ENCODE results near the gene KRTAP10-3. TPM values are rescaled to one million over a fixed set of nuclear protein-coding genes. Genes with fewer than 3 reads are reported as not detected.

Gene KRTAP10-3
- total and polyA plus RNA-seq, 2 of the 13 experiments (the other 11 are each of a cell fraction or from before 2014, with no cell fraction given) = not detected

DNA sequence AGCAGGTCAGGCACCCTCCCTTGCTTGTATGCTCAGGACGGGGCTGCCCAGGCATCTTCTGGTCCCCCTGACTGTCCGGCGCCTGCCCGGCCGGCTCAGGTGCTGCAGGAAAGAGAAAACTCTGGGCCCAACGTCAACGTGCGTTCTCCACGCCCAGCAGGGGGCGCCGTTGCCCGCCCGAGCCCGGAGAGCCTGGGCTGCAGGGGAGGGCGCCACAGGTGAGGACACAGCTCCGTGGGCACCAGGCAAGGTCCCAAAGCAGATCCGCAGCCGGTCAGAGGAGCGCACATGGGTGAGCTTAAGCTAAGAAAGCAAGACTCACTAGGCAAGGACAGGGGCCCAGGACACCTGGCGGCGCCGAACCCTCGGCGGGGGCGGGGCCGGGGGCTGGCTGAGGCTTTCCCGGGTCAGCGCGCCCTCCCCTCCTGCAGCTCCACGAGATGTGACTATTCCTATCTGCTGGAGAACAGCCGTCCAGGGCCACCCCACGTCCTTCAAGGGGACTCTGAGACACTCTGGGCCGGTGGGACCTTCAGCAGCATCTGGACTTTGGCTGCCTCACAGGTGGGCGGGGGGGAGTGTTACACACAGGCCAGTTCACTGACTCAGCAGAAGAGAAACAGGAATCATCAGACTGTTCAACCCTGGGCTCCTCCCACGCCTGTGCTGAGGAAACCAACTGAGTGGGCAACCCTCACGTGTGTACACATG is 47.9 kb downstream of the KRTAP10-3 start (continued):
- no peak for TF ChIP-seq ZC3H4 (CRISPR knock-in tag; IDR thresholded peaks at IDR 0.05; ENCODE audit: borderline replicate concordance)
- TF ChIP-seq ZNF75D (CRISPR knock-in tag; IDR thresholded peaks at IDR 0.05; ENCODE audit: borderline replicate concordance) = no peak
- 0 out of 2 replicates have a peak, but pooled peaks have one; percentile 40 for TF ChIP-seq SALL1 (CRISPR knock-in tag; IDR thresholded peaks at IDR 0.05)
- TF ChIP-seq ZNF17 (CRISPR knock-in tag; IDR thresholded peaks at IDR 0.05) = no peak
- no peak for TF ChIP-seq KLF6 (CRISPR knock-in tag; IDR thresholded peaks at IDR 0.05)
- no peak for TF ChIP-seq ZBTB38 (CRISPR knock-in tag; IDR thresholded peaks at IDR 0.05)
- TF ChIP-seq KDM3A (CRISPR knock-in tag; IDR thresholded peaks at IDR 0.05; ENCODE audit: low read depth) = peak; percentile 78; the same call in 1 of the 2 replicates
- peak; percentile 52; the same call in 1 of the 2 replicates for TF ChIP-seq ESRRA (CRISPR knock-in tag; IDR thresholded peaks at IDR 0.05; ENCODE audit: low read depth)
- TF ChIP-seq AHR (CRISPR knock-in tag; IDR thresholded peaks at IDR 0.05) = 0 out of 2 replicates have a peak, but pooled peaks have one; percentile 54
- TF ChIP-seq ZSCAN31 (CRISPR knock-in tag; IDR thresholded peaks at IDR 0.05; ENCODE audit: low read depth) = no peak
- no peak for TF ChIP-seq RNF2 (conservative IDR thresholded peaks at IDR 0.05; ENCODE audit: low read depth)
- TF ChIP-seq NAIF1 (CRISPR knock-in tag; IDR thresholded peaks at IDR 0.05; ENCODE audit: borderline replicate concordance) = no peak
- TF ChIP-seq ETV6 (CRISPR knock-in tag; conservative IDR thresholded peaks at IDR 0.05) = no peak
- peak; percentile 35; the same call in 1 of the 2 replicates for TF ChIP-seq ZNF232 (CRISPR knock-in tag; IDR thresholded peaks at IDR 0.05; ENCODE audit: borderline replicate concordance)
- TF ChIP-seq TBP (CRISPR knock-in tag; IDR thresholded peaks at IDR 0.05) = 0 out of 2 replicates have a peak, but pooled peaks have one; percentile 43
- TF ChIP-seq ZNF687 (CRISPR knock-in tag; IDR thresholded peaks at IDR 0.05) = peak; percentile 85
- no peak for TF ChIP-seq ZBTB43 (CRISPR knock-in tag; conservative IDR thresholded peaks at IDR 0.05)
- no peak for TF ChIP-seq ZNF484 (CRISPR knock-in tag; IDR thresholded peaks at IDR 0.05; ENCODE audit: borderline replicate concordance, low read depth)
- TF ChIP-seq SALL2 (CRISPR knock-in tag; IDR thresholded peaks at IDR 0.05) = no peak; the same call in 1 of the 2 replicates
- TF ChIP-seq ZSCAN12 (CRISPR knock-in tag; IDR thresholded peaks at IDR 0.05) = no peak
- peak; percentile 50; the same call in 1 of the 2 replicates for TF ChIP-seq HNF4G (IDR thresholded peaks at IDR 0.05; ENCODE audit: borderline replicate concordance, low read depth, low read length)
- no peak for TF ChIP-seq HNF4G (CRISPR knock-in tag; IDR thresholded peaks at IDR 0.05; ENCODE audit: borderline replicate concordance, low read depth)
- TF ChIP-seq U2AF1 (optimal IDR thresholded peaks at IDR 0.05; ENCODE audit: low read depth, low read length) = peak; percentile 28
- no peak for TF ChIP-seq ZFP41 (CRISPR knock-in tag; IDR thresholded peaks at IDR 0.05; ENCODE audit: borderline replicate concordance)
- no peak for TF ChIP-seq ZMAT5 (CRISPR knock-in tag; IDR thresholded peaks at IDR 0.05; ENCODE audit: borderline replicate concordance, low read depth)
- TF ChIP-seq SNAPC2 (CRISPR knock-in tag; IDR thresholded peaks at IDR 0.05) = no peak
